ENCODE data around the gene PROSER1.
"Not testable (repeated sequence)": the region's sequence is repeated elsewhere in the genome, so short reads cannot be mapped to it uniquely, and the experiment has no call there.

PROSER1 gene

DNA sequence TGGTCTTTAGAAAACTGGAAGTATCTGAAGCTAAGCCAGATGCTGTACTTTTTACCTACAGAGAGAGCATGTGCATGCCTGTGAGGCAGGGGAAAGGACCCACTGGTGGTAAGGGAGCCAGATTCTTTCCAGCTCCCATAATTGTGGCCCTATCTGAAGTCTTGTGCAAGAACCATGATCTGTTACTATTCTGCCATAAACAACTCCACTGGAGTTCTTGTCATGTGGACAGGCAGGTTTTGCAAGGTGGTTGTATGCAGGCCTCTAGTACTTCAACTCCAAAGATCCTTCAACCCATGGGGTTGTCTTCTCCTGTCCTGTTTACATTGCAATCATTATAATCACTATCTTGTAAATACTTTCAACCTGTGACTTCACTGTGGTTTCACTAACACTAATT is 14.1 kb downstream of the PROSER1 start:
- no peak for DNase-seq

DNA sequence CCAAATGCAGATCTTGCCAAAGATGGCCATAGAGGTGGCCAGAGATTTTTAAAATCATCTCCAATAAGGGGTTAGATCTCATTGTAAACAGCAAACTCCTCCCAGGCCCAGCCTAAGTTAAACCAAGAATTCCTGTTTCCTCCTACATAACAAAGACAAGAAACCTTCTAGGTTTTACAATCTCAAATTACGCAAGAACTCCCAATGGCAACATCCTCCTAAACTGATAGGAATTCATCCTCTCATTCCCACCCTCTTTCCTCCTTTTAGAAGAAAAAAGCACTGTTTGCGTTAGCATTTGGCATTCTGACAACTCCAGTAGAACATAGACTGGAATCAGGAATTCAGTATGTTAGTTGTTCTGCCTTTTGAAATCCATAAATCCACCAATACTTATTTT is 14.6 kb downstream of the PROSER1 start:
- DNase-seq = no peak

DNA sequence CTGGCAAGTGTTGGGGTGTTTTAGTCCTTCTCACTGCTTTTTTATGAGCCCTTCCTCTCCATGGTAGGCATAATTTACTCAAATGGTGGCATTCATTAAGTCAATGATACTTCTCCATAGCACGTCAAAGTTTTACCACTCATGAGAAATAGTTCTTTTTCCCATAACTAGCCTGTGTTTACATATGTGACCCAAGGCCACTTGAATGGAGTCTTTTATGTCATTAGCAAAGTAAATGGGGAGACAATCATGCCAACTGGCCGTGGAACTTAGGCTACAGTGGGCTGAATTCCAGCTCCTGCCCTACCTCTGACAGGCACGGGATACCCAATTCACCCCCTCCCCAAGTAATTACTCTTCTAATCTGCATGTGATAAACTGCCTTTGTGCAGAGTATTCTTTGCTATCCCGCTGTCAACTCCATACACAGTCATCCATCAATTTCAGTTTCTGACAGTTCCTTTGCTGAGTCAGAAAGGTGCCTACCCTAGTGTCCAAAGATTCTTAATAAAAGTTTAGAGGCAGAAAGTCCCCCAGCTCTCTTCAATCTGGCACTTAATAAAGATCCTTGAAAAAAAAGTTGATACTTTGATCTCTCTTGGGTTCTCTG is 16.9 kb downstream of the PROSER1 start:
- no peak for DNase-seq

DNA sequence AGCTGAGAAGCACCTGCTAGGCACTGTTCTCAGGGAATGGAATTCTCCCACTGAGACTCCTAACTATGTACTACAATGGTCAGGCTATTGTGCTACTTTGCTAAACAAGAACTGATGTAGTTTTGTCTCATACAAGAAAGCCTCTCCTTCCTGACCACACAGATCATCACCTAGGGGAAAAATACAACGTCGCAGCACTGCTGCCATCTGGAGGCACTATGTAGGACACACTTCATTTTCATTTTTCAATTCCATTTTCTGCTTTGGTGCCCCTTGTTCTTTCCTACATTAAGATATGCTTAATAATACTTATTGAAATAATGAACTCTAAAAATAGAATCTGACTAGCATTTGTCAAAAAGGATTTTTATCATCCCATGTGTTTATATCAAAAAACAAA is 21.1 kb downstream of the PROSER1 start:
- no peak for DNase-seq

DNA sequence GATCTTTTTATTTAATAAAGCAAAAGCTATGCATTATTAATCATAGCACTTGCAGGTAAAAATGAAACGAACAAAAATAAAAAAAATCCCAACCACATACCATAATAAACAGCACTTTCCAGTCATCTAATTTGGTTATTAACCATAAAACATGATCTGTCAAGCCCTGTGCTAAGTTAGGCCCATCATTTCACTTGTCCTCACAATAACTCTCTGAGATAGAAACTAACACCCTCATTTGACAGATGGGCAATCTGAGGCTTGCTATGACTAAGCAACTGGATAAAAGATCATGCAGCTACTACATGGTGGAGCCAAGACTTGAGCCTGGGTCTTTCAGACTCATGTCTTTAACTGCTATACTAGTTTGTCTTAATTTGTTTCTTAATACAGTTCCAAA is 21.8 kb downstream of the PROSER1 start:
- DNase-seq = no peak

DNA sequence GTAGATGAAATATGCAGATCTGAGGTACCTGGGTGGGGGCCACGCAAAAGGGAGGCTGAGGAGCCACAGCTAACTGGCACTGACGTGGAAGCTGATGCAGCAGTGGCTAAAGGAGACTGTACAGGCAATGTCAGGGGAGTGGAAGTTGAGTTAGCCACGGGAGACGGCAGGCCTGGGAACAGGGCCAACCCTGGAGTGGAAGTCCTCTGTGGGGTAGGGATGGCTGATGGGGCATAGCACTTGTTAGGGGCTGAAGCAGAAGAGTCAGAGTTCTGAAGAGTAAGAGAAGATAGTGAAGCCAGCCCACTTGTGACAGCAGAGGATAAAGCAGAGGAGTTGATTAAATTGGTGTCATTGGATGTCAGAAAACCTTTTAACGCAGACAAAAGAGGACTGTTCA is 24.4 kb downstream of the PROSER1 start:
- DNase-seq = no peak

DNA sequence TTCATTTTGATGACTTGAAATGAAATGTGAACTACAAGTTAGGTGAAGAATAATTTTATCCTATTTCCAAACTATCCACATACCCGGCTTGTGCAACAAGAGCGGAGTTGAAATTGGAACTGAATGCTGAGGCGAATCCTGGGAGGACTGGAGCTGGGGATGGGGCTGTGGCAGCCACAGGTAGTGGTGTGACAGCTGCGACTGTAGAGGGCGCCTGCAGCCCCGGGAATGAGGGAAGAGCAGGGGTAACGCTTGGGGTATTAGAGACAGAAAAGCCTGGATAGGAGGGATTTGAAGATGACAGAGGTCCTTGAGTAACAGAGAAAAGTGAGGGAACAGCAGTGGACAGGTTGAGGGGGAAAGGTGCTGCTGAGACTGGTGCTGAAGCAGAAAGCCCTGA is 25.3 kb downstream of the PROSER1 start:
- DNase-seq = no peak

DNA sequence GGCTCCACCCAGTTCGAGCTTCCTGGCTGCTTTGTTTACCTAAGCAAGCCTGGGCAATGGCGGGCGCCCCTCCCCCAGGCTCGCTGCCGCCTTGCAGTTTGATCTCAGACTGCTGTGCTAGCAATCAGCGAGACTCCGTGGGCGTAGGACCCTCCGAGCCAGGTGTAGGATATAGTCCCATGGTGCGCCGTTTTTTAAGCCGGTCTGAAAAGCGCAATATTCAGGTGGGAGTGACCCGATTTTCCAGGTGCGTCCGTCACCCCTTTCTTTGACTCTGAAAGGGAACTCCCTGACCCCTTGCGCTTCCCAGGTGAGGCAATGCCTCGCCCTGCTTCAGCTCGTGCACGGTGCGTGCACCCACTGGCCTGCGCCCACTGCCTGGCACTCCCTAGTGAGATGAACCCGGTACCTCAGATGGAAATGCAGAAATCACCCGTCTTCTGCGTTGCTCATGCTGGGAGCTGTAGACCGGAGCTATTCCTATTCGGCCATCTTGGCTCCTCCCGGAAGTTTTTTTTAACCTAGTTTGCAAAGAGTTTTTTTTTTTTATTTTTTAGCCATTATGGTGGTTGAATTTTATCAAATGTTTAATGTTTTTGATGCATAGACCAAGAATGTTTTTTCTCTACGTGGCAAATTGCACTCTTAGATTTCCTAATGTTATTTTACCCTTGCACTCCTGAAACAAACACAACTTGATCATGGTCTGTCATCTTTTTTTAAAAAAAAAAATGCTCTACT is 31.3 kb downstream of the PROSER1 start:
- not testable (repeated sequence) for DNase-seq

DNA sequence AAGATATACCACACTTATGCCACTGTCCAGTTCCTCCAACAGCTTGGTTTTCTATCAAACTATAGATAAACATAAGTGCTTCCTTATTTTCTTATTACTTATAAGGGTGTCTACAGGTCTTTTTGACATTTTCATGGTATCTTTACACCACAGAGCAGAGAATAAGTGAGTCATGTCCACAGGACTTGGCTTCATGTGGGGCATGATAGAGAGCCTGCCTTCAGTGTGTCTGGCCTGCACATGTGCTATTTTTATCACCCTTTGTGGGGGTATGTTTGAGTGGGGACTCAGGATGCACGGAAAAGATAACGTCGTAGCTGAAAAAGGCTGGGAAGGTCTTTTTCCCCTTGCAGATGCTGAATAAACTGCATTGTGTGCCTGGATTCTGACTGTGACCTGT is 39.1 kb downstream of the PROSER1 start:
- no peak for DNase-seq

DNA sequence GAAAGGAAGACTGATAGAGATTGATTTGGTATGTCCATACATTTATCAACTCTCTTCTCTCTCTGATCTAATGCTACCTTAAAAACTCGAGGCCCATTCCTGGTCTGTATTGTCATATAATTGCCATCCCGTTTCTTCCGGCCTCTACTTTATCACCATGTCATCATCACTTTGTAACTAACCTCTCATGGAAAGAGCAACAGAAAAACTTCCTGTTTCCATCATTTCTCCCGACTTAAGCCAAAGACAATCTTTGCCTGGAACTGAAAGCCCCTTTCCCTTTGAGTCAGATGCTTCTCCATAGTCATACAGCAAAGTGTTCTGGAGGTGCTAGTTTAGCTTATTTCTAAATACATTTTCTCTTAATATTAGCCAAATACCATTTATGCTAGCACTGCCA is 44.5 kb downstream of the PROSER1 start:
- no peak for DNase-seq

DNA sequence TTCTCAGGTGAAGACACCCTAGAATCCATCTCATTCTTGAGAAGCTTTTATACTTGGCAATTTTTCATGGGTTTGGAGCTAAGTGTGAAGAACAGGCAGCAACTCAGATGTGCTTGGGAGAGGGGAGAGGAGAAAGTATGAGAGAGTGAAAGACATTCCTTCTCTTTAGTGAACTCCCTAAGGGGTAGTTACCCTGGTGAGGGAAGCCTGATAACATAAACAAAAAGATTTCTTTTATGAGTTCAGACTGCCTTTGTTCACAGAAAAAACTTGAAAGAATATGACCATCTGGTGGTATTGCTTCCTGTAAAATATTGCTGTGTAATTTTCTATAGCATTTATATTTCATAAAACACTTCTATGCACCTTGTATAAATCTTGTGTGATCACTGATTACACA is 47.2 kb downstream of the PROSER1 start, which contains the start of gene STOML3:
TSS of gene STOML3 (minus strand) at position 139 of the 400 bp plus-strand sequence. CDS start at position 29, 110 bp downstream.
- no peak for DNase-seq

DNA sequence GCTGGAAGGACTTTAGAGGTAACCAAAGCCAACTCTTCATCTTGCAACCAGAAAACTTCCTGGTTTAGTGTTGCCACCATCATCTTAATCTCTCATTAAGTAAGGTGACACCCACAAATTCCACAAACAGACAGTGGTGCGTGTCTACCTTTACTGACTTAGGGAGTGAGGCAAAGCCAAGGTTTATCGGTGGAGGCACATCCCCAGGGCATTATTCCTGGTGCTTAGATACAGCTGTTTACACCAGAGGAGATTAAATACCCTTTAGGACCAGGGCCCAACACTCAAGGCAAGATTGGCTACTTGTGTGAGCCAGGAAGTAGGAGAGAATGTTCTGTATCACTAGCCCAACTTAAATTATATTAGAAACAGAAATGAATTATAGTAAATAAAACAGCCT is 56.8 kb downstream of the PROSER1 start:
- no peak for DNase-seq

DNA sequence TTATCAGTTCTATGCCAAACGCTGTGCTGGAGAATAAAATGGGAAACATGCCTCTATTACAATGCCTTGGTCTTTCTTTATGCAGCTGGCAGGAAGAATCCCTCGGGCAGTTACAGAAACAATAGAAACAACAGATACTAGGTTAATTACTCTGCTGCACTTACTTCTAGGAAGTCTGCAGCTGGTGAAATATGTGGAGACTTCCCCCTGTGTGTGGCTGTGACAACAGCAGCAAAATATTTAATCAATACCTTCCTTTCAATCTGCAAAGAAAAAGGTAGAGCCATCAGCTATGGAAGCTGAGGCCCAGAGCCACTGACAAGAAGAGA is 57.2 kb downstream of the PROSER1 start:
- DNase-seq = no peak

DNA sequence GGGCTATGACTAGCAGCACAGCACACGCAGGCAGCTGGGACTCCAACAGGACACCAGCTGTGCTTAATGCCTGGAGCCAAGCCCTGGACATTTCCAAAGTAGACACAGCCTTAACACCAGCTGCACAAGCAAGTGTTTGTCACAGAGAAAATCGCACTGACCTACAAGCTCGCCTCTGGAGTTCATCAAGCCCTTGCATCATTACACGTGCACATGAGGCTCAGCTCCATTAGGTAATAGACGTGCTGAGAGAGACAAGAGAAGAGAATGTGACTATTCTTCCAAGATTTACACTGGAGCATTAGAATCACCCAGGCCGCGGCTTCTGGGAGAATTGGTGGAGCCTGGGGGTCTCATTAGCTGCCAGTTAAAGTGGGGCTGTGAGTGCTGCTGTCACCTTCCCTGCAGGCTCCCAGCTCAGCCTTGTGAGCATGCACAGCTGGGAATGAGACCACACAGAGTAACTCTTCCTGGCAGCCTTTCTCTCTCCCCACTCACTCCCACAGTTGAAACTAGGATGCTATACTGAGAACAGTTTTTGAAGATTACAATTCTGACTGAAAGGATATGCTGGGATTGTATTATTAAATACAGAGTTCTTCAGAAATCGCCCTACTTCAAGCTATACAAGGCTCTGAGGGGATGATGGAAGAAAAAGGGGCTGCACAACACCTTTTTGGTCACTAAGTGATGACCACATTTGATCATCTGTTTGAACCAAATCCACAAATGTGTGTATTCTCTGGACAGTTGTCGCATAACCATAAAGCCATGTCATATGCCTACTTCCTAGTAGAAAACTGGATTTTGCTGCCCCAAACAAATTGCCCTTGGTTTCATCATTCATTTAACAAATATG is 57.8 kb downstream of the PROSER1 start:
- no peak for DNase-seq

DNA sequence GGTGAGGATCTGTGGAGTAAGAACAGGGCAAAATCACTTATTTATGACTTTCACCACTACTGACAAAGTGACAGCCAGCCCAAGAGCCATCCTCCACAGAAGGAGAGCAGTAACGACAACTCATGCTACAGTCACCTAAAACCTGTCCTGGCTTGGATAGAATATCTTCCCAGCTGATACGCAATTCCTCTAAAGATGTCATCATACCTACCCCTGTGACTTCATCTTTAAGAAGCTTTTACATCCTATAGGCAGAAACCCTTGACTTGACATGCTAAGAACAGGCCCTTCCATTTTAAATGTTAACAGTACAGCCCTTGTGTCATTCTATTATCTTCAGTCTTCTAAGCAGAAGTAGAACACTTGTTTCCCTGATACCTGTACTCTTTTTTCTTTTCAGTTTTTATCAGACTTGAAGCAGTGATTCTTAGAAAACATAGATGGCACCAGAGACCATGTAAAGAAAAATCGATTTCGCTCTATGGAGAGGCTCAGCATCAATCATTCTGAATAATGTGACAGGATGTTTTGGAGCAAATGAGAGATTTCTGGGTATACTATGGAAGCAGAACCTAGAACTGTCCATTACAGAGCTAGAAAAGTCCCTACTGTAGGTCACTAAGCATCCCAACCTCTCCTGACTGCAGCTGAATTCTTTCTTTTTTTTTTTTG is 67.4 kb downstream of the PROSER1 start:
- no peak for DNase-seq

DNA sequence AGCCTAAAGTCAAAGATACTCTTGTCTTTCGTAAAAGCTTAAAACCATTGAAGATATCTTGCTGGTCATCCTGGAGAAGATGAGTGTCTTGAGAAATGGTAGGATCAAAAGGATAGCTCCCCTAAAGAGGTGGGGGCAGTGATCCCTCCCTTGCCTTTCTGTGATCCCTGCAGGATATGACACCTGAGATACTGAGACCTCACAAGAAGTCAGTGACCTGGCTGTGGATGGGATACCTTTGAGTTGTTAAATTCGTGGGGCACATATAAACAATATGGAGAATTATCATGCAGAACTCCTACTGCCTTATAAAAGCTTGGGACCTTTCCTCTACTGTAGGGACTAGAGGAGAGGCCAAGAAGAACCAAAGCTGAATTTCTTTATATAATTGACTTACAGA is 68.7 kb downstream of the PROSER1 start:
- DNase-seq = no peak

DNA sequence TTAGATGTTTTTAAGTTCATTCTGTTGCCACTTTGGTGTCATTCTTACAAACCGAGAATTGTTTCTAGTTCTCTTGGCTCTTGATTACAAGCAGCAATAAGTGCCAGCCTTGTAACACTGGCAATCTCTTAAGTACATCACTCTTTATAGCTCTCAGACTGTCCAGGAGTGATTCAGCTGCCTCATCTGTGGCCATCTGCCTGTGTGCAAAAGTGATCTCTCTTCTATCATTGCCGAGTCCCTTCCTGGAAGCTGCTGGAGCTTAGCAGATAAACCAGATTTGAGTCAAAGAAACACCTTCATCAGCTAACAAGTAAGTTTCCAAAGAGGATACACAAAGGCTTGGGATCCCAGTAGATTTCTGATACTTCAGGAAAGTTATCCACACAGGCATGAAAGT is 70.4 kb downstream of the PROSER1 start:
- no peak for DNase-seq

DNA sequence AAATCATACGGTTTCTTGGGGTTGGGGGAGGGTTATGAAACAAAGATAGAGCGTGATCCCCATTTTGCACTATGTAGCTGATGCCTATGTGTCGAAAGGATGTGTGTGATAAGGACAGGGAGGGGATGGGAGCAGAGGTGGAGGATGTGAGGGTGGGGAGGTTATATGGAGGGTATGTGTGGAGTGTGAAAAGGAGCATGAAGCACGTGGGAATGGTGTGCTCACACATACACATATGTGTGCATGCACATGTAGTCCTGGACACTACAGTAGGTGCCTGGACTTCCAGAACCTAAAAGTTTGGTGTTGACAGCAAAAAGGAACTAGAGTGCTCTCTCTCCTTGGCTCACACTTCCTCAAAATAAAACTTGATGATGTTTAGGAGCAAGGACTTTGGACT is 72.6 kb downstream of the PROSER1 start:
- no peak for DNase-seq

DNA sequence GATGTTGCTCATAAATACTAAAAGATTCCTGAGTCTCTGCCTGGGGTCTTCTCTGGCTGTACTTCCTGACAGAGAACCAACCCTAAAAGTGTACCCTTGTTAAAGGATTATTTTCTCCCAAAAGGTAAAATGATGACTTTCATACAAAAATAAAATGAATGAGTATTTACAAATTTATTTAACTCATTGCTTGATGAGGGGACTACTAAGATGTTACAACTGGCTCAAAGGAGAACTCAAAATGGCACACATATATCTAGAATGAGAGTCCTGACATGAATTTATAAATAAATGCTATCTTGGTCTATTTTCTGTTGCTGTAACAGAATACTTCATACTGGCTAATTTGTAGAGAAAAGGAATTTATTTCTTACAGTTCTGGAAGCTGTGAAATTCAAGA is 77.7 kb downstream of the PROSER1 start:
- DNase-seq = no peak
